DND-41 (cell line): ENCODE data around the gene ZNF544.

ENCODE experiments used
- EZH2 ChIP-seq: IDR thresholded peaks from 3 replicates; pipeline ENCODE4 v1.6.1; 2012; ENCODE audit warnings: borderline replicate concordance, low read depth, mild to moderate bottlenecking, moderate library complexity, low read length, inconsistent platforms; ENCODE audit not compliant: severe bottlenecking
- TF ChIP-seq, protein P1 (sequence below): IDR thresholded peaks from 2 replicates; pipeline ENCODE4 v1.5.1; 2012; ENCODE audit warnings: borderline replicate concordance, low read length, moderate library complexity, mild to moderate bottlenecking; ENCODE audit not compliant: poor library complexity, severe bottlenecking; ENCODE audit errors: extremely low read depth

DNA sequence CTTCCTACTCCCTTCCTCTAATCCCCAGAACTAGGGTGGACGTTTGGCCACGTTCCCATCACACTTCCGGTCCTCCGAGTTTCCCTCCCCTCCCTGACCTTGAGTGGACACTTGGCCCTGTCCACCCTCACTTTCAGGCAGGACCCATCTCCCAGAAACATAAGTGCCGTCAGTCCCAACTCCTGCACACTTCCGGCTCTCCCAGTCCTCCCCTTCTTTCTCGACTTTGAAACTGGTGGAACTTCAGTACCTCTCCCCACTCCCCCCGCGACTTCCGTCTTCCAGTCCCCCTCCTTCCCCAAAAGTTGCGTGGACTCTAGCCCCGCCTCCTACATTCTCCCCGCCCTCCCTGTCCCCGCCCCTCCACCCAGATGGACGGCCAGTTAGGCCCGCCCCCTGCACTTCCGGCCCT lies 46.1 kb upstream of the ZNF544 start:
- TF ChIP-seq, protein P1, sequence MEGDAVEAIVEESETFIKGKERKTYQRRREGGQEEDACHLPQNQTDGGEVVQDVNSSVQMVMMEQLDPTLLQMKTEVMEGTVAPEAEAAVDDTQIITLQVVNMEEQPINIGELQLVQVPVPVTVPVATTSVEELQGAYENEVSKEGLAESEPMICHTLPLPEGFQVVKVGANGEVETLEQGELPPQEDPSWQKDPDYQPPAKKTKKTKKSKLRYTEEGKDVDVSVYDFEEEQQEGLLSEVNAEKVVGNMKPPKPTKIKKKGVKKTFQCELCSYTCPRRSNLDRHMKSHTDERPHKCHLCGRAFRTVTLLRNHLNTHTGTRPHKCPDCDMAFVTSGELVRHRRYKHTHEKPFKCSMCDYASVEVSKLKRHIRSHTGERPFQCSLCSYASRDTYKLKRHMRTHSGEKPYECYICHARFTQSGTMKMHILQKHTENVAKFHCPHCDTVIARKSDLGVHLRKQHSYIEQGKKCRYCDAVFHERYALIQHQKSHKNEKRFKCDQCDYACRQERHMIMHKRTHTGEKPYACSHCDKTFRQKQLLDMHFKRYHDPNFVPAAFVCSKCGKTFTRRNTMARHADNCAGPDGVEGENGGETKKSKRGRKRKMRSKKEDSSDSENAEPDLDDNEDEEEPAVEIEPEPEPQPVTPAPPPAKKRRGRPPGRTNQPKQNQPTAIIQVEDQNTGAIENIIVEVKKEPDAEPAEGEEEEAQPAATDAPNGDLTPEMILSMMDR: no peak
- TF ChIP-seq EZH2: no peak
